ENCODE data around the gene ADAMTS8. TPM values are rescaled to one million over a fixed set of nuclear protein-coding genes. Genes with fewer than 3 reads are reported as not detected.
A peak's percentile ranks its signal among the peaks of the same experiment; 100 is the strongest.

The ADAMTS8 gene
- total RNA-seq, 1 donor from 2014 or later = 0.48 TPM

GRCh38 chr11:130465263-130465662, 36.9 kb upstream of the ADAMTS8 start:
- no peak for DNase-seq
- no peak for ATAC-seq (ENCODE audit: poor library complexity)
- intact Hi-C loops (cut with DNase I) = no loop called here

GRCh38 chr11:130464291-130464812, 35.9 kb upstream of the ADAMTS8 start:
- ATAC-seq (ENCODE audit: poor library complexity) = no peak
- intact Hi-C loops (cut with DNase I) = no loop called here
- no peak for DNase-seq

GRCh38 chr11:130462931-130463330, 34.5 kb upstream of the ADAMTS8 start:
- no peak for ATAC-seq (ENCODE audit: poor library complexity)
- intact Hi-C loops (cut with DNase I) = no loop called here
- DNase-seq = no peak

GRCh38 chr11:130462101-130462885, 33.9 kb upstream of the ADAMTS8 start:
- DNase-seq (no peak), ATAC-seq (ENCODE audit: poor library complexity) (peak; percentile 7)
- intact Hi-C loops (cut with DNase I) = no loop called here

GRCh38 chr11:130459521-130459920, 31.1 kb upstream of the ADAMTS8 start:
- intact Hi-C loops (cut with DNase I) = loop anchor here (5.0 kb wide), 1 partner anchor 63 kb away; no protein-coding TSS in a partner anchor
- DNase-seq (no peak), ATAC-seq (ENCODE audit: poor library complexity) (no peak)

GRCh38 chr11:130458410-130458729, 30.0 kb upstream of the ADAMTS8 start:
- DNase-seq = no peak
- no peak for ATAC-seq (ENCODE audit: poor library complexity)
- intact Hi-C loops (cut with DNase I) = loop anchor here (5.0 kb wide), 1 partner anchor 64 kb away; no protein-coding TSS in a partner anchor

GRCh38 chr11:130457623-130458409, 29.4 kb upstream of the ADAMTS8 start:
- intact Hi-C loops (cut with DNase I) = loop anchor here (5.0 kb wide), 1 partner anchor 64 kb away; no protein-coding TSS in a partner anchor
- DNase-seq = peak; percentile 75
- peak; percentile 16 for ATAC-seq (ENCODE audit: poor library complexity)

GRCh38 chr11:130456286-130456685, 27.9 kb upstream of the ADAMTS8 start:
- ATAC-seq (ENCODE audit: poor library complexity) = no peak
- no peak for DNase-seq
- intact Hi-C loops (cut with DNase I) = loop anchor here (5.0 kb wide), 1 partner anchor 66 kb away; no protein-coding TSS in a partner anchor

GRCh38 chr11:130455483-130456127, 27.2 kb upstream of the ADAMTS8 start:
- intact Hi-C loops (cut with DNase I) = loop anchor here (5.0 kb wide), 1 partner anchor 67 kb away; no protein-coding TSS in a partner anchor
- ATAC-seq (ENCODE audit: poor library complexity) (no peak), DNase-seq (no peak)

GRCh38 chr11:130454491-130455252, 26.3 kb upstream of the ADAMTS8 start:
- ATAC-seq (ENCODE audit: poor library complexity) (peak; percentile 26), DNase-seq (no peak)
- intact Hi-C loops (cut with DNase I) = loop anchor here (5.0 kb wide), 3 partner anchors 68 to 218 kb away; no protein-coding TSS in a partner anchor

GRCh38 chr11:130452940-130453339, 24.5 kb upstream of the ADAMTS8 start:
- ATAC-seq (ENCODE audit: poor library complexity) (no peak), DNase-seq (no peak)
- intact Hi-C loops (cut with DNase I) = loop anchor here (5.0 kb wide), 2 partner anchors 199 to 219 kb away; no protein-coding TSS in a partner anchor

GRCh38 chr11:130452176-130452575, 23.8 kb upstream of the ADAMTS8 start:
- intact Hi-C loops (cut with DNase I) = loop anchor here (5.0 kb wide), 2 partner anchors 200 to 220 kb away; no protein-coding TSS in a partner anchor
- no peak for ATAC-seq (ENCODE audit: poor library complexity)
- DNase-seq = no peak

- DNase-seq = peak; percentile 68
- peak; percentile 17 for ATAC-seq (ENCODE audit: poor library complexity)
- intact Hi-C loops (cut with DNase I) = loop anchor here (5.0 kb wide), 2 partner anchors 201 to 221 kb away; no protein-coding TSS in a partner anchor
These were observed 23.0 kb upstream of the ADAMTS8 start for GRCh38 chr11:130451231-130452019.

GRCh38 chr11:130449996-130450769, 21.8 kb upstream of the ADAMTS8 start:
- intact Hi-C loops (cut with DNase I) = loop anchor here (5.0 to 10.0 kb wide), 3 partner anchors 202 to 285 kb away; no protein-coding TSS in a partner anchor
- ATAC-seq (ENCODE audit: poor library complexity) = peak; percentile 68
- DNase-seq = peak; percentile 93

GRCh38 chr11:130449310-130449990, 21.0 kb upstream of the ADAMTS8 start:
- ATAC-seq (ENCODE audit: poor library complexity) = peak; percentile 2
- DNase-seq = no peak

More at GRCh38 chr11:130449310-130449990, 21.0 kb upstream of the ADAMTS8 start:
- intact Hi-C loops (cut with DNase I) = loop anchor here (10.0 kb wide), 1 partner anchor 285 kb away; no protein-coding TSS in a partner anchor

All from Right ventricle myocardium superior (tissue), 1 donor.